GM15510 (cell line): ENCODE measurements around the gene RNASE7.

Experiments
- POLR2A ChIP-seq: IDR thresholded peaks from 3 replicates; pipeline ENCODE4 v1.6.1; 2011; ENCODE audit warnings: borderline replicate concordance; ENCODE audit not compliant: insufficient read length; ENCODE audit errors: extremely low read depth

Gene RNASE7

DNA sequence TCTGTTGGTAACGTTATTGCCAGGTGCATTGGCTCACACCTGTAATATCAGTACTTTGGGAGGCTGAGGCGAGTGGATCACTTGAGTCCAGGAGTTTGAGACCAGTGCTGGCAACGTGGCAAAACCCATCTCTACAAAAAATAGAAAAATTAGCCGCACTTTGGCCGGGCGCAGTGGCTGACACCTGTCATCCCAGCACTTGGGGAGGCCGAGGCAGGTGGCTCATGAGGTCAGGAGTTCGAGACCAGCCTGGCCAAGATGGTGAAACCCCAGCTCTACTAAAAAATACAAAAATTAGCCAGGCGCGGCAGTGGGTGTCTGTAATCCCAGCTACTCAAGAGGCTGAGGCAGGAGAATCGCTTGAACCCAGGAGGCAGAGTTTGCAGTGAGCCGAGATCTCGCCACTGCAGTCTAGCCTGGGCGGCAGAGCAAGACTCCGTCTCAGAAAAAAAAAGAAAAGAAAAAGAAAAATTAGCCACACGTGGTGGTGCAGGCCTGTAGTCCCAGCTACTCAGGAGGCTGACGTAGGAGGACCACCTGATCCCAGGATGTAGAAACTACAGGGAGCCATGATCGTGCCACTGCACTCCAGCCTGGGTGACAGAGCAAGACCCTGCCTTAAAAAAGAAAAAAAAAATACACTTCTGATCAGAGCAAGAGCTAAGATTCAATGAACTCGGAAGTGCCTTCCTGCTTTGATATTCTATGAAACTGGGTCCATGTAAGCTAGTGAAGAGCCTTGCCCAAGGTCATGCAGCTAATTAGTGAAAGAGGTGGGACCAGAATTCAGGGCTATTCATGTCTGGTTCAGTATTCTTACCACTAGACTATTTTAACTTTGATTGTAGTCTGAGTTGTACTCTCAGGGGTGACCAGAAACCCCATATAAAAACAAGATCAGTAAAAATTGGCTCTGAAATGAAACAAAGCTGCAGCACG lies 11.3 kb downstream of the RNASE7 start:
- TF ChIP-seq POLR2A, result no peak

DNA sequence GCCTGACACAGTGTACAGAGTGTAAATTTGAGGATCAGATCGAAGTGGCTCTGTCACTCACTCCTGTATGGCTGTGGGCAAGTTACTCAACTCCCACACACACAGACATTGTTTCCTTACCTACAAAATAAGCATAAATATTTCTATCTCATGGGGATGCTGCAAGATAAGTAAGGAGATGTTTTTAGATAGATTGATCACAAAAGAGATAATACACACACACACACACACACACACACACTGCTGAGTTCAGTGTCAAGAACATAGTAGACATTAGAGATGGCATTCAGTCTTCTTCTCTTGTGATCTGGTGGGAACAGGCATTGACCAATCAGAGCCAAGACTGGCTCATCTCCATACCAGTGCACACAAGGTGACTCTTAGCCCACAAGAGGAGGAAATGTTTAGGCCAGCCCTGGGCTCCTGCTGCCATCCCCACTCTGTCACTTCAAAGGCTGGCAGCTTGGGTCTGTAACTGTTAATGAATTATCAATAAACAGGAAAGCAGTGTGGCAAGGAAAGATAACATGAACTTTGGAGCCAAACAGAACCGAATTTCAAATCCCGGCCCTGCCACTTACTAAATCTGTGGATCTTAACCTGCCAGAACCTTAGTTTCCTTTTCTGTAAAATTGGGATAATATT lies 12.1 kb downstream of the RNASE7 start:
- TF ChIP-seq POLR2A, result no peak

DNA sequence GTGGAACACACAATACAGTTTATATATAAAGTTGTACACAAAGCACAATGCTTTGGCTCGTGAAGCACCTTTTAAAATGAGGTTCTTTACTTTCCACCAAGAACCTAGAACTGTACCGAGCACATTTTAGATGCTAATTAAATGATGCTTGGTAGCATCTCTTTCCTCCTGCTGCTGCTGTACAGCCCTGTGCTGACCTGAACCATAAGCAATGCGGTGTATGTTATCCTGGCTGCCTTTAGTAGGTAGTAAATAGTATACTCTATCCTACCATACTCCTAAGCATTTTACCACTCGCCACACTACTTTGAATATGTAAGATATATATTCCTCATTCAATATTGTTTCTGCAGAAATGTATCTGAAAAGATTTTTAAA lies 12.6 kb downstream of the RNASE7 start:
- TF ChIP-seq POLR2A, result no peak

DNA sequence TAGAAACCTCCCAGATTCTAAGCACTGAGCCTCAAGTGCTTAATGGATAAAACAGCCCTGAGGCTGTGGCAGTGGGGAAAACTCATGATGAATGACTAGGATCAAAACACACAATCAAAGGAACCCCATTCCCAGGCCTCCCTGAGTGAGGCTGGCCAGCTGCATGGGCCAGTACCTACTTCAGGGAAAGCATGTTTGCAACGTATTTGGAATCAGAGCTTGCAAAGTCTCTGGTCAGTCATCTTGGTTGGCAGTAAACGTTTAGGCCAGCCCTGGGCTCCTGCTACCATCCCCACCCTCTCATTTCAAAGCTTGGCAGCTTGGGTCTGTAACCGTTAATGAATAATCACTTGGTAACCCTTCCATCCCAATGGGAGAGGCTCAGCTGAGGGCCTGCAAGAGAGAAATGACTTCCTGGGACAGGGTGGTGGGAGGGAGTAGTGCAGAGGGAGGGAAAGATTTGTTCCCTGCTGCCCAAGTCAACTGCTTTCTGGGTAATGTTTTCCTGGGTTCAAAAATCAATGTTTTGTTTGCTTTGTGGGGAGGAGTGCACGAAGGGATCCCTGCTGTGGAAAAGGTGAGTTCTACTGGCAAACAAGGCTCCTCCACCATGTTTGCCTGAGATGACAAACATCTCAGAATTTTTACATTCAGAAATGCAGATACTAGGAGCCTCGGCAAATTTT lies 13.4 kb downstream of the RNASE7 start:
- no peak for TF ChIP-seq POLR2A

DNA sequence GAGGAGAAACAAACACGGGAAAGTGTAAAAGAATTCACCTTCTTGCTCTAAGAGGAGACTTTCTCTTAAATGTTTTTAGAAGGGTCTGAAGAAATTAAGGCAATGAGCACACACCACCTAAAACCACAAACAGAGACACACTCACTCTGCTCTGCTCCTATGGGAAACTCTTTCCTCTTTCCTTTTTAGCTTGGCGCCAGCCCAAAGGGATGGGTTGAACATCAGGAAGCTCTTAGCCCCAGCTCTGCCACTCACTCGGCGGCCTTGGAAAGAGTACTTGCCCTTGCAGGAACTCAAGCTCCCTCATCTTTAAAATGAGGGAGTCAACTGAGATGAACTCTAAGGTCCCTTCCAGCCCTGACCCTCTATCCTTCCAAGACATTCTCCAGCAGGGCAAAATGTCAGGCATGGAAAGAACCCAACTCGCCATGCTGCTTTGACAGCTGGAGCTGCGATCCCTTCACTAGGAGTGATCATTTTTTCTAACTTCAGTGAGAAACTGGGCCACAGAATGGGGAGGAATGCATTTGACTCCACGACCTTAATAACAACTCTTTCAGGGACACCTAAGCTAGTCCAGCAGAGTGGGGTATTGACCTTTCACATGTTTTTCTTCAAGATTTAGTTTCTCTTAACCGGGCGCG lies 14.5 kb downstream of the RNASE7 start:
- TF ChIP-seq POLR2A, result no peak

DNA sequence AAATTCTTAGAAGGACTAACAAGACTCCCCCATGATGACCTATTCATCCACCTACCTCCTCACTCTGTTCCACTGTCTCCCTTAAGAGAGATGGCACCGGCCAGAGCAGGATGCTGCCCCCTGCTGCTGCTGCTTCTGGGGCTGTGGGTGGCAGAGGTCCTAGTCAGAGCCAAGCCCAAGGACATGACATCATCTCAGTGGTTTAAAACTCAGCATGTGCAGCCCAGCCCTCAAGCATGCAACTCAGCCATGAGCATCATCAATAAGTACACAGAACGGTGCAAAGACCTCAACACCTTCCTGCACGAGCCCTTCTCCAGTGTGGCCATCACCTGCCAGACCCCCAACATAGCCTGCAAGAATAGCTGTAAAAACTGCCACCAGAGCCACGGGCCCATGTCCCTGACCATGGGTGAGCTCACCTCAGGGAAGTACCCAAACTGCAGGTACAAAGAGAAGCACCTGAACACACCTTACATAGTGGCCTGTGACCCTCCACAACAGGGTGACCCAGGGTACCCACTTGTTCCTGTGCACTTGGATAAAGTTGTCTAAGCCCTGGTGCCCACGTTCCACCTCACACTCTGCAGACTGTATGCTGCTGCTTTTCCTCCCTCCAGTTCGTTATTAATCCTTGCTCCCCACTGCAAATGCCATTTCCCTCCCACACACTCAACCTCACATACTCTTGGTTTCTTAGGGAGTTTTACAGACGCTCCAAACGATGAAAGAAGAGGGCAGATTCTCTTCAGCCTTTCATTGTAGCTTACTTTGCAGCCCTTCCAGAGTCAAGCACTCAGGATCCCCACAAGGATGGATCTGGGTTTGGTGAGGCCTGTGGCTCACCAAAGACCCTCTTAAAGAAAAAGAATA lies 15.9 kb downstream of the RNASE7 start, which contains the start of gene RNASE8:
Gene RNASE8, plus strand, starts transcription at position 20 of the 873 bp plus-strand sequence. Its CDS starts 71 bp downstream, at position 91.
- no peak for TF ChIP-seq POLR2A

DNA sequence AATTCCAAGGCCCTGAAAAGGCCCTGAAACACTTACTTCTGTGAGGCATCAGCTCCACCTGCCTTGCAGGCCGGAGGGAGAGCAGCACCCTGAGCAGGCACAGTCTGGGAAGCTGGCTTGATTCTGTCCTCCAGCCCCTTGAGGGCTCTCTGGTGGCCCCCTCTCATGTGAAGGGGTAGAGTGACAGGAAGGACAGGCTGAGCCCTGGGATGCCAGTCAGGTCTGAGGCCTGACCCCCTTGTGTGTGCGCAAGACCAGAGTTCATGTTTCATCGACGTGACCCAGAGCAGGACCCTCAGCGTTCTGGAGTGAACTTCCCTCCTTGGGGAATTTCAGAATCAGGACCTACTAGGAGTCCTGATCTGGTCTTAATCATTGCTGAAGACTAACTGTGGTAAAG lies 16.7 kb downstream of the RNASE7 start:
- no peak for TF ChIP-seq POLR2A

DNA sequence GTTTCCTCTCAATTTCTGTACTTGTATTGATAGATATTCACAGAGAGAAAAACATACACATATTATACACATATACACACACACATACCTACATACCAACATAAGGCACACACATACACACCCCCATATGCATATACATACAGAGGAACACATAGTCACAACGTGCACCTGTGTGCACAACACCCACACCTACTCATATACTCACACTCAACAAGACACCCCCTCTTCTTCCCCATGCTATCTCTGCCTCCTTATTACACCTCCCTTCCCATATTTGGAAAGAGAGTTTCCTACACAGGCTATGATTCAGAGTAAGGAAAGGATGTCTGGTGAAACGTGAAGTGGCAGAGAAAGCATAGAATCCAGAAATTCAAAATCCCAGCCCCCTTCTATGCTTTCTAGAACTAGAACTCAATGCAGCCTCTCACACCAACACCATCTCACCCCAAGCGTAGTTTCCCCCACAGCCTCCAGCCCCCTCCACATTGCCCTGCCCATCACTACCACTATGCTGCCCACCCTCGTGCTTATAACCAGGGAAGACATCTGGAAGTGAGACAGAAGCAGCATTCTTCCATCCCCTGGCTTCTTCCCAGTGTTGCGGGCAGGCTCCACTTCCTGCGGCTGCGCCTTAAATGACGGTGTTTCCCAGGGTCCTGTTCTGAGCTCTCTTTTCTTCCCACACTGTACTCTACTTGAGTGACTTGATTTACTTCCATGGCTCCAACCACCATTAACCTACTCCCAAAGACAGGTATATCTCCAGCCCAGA lies 17.9 kb downstream of the RNASE7 start:
- no peak for TF ChIP-seq POLR2A

DNA sequence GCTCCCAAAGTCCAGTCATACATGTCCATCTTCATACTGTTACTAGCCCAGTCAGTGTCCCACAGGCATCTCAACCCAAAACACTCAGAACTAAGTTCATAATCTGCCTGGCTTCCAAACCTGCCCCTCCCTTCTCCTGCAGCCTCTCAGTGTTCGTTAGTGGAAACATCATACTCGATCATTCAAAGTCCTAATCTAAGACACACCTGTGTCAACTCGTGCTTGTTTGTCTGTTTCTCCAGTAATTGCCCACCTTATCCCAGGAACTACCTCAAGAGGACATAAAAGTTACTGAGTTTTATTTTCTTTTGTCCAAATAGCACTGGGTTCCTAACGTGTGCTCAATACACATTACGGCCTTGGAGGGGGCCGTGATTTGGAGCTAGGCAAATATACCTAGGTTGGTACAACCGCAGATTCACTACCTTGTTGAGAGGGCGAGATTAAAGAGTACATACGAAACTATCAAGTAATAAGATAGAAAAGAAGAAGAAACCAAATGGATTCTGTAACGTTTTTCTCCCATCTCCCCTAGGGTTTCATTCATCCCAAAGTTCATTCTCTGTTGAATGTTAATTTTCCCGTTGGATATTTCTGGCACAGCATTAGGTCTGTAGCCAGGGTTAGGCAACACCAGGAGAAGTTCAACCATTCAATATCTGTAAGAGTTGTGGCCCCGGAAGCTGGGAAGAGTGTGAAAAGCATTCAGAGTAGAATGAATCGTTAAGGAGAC lies 18.6 kb downstream of the RNASE7 start:
- no peak for TF ChIP-seq POLR2A

DNA sequence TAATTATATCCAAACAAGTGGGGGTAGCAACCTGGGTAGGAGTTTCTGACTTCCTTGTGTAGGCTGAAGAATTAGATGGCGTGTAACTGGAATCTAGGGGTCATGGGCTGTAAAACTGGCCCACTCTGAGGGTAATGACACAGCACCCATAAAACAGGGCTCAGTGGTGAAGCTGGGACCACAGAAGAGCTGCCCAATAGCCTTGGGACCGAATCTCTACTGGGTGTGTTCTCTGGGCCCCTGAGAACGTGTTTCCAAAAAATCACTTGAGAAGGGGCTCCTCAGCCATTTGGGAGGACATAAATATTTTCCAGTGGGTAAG lies 19.1 kb downstream of the RNASE7 start:
- TF ChIP-seq POLR2A, result no peak

DNA sequence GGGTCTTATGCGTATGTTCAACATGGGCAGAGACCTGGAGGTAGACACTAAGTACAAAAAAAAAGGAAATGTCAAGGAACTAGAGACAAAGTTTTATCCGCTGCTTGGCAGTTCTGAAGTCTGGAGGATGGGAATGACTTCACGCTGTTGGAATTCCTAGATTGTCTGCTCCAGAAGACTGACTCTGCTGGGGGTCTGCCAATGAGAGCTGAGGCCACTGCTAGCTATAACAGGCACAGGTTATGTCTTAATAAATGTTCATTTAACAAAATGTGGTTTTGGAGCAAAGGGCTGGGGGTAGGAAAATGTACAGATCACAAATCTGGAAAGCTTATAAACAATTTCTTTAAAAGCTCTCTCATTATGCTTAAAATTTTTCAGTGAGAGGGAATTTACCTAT lies 21.3 kb downstream of the RNASE7 start:
- no peak for TF ChIP-seq POLR2A

DNA sequence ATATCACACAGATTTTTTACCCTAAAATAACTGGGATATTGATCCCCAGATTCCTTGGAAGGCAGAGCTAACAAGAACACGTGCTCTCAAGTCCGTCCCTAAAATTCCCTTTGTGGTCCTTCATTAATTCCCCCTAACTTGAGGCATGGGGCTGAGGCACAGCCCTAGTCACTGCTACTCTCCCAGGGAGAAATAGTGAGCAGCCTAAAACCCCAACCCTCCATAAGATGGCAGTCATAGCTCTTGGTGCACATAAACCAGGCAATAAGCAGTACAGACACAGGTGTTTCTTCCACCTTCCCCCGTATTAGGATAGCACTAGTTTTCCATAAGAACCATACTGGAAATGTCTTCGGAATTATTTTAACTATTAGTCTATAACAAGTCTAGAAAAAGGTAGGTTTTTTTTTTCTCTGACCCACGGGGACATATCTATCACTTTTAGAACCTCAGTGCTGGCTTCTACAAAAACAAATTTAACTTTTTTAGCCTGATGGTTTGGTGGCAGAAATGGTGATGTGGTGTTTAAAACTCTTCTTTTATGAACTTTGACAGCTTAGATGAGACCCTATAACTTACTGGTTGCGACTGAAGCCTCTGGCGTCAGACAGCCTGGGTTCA lies 24.8 kb downstream of the RNASE7 start:
- no peak for TF ChIP-seq POLR2A
